ENCODE measurements around the gene LRRC37A3. TPM values are rescaled to one million over a fixed set of nuclear protein-coding genes. Genes with fewer than 3 reads are reported as not detected.
"Not testable (repeated sequence)": the region's sequence is repeated elsewhere in the genome, so short reads cannot be mapped to it uniquely, and the experiment has no call there.

Gene LRRC37A3
- total and polyA plus RNA-seq, 2 of the 13 experiments (the other 11 are each of a cell fraction or from before 2014, with no cell fraction given): 0.62 to 1.1 TPM

DNA sequence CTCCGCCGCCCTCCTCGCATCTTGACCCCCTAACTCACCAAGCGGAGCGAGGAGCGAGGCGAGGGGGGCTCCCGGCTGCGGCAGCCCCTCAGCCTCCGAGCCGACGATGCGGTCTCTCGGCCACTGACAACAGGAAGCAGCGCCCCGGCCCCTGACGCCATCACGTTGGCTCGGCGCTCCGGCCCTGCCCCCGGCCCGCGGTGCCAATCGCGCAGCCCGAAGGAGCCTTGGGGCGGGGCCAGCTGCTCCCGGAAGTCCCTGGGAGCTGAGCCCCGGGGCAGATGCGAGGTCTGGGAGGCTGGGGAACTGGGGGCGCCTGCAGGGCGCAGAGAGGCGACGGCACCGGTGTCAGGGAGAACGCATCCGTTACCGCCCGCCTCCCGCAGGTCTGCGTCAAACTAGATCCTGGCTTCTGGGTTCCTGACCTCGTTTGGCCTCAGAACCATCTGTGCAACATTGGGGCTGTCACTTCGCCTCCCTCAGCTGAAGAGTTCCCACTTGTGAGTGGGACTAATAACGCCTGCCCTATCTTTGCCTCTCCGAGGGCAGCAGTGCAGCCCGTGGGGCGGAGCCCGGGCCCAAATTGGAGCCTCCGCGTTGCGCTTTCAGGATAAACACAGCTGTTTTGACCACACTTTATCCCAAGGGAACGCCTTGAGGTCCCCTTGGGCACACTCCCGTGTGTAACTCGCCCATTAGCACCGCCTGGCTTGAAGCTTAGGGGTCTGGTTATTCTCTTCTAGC is 82.1 kb downstream of the LRRC37A3 start (continued):
- TF ChIP-seq HNRNPLL (IDR thresholded peaks at IDR 0.05; ENCODE audit: low read depth, low read length, poor library complexity, severe bottlenecking) (peak; percentile 42), ZSCAN25 (CRISPR knock-in tag; IDR thresholded peaks at IDR 0.05) (peak; percentile 81), ZNF263 (CRISPR knock-in tag; IDR thresholded peaks at IDR 0.05) (0 out of 2 replicates have a peak, but pooled peaks have one; percentile 17), ZBTB7B (CRISPR knock-in tag; IDR thresholded peaks at IDR 0.05) (0 out of 2 replicates have a peak, but pooled peaks have one; percentile 44), ARID5B (CRISPR knock-in tag; IDR thresholded peaks at IDR 0.05) (peak; percentile 35; the same call in 1 of the 2 replicates), KLF6 (CRISPR knock-in tag; IDR thresholded peaks at IDR 0.05) (0 out of 2 replicates have a peak, but pooled peaks have one; percentile 49), MED13 (CRISPR knock-in tag; IDR thresholded peaks at IDR 0.05) (0 out of 2 replicates have a peak, but pooled peaks have one; percentile 23), ATF7-NPFF (CRISPR knock-in tag; IDR thresholded peaks at IDR 0.05; ENCODE audit: low read depth) (peak; percentile 64), ZFY (CRISPR knock-in tag; IDR thresholded peaks at IDR 0.05) (peak; percentile 73), MXD4 (CRISPR knock-in tag; IDR thresholded peaks at IDR 0.05) (peak; percentile 30; the same call in 1 of the 2 replicates), RBFOX2 (IDR thresholded peaks at IDR 0.05; ENCODE audit: low read depth, low read length) (peak; percentile 84), MYC (CRISPR knock-in tag; IDR thresholded peaks at IDR 0.05; ENCODE audit: borderline replicate concordance) (peak; percentile 53), NFYB (CRISPR knock-in tag; IDR thresholded peaks at IDR 0.05) (peak; percentile 73), SP1 (CRISPR knock-in tag; IDR thresholded peaks at IDR 0.05) (peak; percentile 66; the same call in 1 of the 2 replicates)
- TF ChIP-seq, protein P1, sequence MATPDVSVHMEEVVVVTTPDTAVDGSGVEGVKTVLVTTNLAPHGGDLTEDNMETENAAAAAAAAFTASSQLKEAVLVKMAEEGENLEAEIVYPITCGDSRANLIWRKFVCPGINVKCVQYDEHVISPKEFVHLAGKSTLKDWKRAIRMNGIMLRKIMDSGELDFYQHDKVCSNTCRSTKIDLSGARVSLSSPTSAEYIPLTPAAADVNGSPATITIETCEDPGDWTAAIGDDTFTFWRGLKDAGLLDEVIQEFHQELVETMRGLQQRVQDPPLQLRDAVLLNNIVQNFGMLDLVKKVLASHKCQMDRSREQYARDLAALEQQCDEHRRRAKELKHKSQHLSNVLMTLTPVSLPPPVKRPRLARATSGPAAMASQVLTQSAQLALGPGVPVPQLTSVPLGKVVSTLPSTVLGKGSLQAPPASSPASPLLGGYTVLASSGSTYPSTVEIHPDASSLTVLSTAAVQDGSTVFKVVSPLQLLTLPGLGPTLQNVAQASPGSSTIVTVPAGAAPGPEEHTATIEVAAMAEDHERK (CRISPR knock-in tag; IDR thresholded peaks at IDR 0.05; ENCODE audit: low read depth): peak; percentile 82
- TF ChIP-seq, protein P2, sequence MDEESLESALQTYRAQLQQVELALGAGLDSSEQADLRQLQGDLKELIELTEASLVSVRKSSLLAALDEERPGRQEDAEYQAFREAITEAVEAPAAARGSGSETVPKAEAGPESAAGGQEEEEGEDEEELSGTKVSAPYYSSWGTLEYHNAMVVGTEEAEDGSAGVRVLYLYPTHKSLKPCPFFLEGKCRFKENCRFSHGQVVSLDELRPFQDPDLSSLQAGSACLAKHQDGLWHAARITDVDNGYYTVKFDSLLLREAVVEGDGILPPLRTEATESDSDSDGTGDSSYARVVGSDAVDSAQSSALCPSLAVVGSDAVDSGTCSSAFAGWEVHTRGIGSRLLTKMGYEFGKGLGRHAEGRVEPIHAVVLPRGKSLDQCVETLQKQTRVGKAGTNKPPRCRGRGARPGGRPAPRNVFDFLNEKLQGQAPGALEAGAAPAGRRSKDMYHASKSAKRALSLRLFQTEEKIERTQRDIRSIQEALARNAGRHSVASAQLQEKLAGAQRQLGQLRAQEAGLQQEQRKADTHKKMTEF (CRISPR knock-in tag; IDR thresholded peaks at IDR 0.05): peak; percentile 77; the same call in 1 of the 2 replicates
- TF ChIP-seq, protein P3, sequence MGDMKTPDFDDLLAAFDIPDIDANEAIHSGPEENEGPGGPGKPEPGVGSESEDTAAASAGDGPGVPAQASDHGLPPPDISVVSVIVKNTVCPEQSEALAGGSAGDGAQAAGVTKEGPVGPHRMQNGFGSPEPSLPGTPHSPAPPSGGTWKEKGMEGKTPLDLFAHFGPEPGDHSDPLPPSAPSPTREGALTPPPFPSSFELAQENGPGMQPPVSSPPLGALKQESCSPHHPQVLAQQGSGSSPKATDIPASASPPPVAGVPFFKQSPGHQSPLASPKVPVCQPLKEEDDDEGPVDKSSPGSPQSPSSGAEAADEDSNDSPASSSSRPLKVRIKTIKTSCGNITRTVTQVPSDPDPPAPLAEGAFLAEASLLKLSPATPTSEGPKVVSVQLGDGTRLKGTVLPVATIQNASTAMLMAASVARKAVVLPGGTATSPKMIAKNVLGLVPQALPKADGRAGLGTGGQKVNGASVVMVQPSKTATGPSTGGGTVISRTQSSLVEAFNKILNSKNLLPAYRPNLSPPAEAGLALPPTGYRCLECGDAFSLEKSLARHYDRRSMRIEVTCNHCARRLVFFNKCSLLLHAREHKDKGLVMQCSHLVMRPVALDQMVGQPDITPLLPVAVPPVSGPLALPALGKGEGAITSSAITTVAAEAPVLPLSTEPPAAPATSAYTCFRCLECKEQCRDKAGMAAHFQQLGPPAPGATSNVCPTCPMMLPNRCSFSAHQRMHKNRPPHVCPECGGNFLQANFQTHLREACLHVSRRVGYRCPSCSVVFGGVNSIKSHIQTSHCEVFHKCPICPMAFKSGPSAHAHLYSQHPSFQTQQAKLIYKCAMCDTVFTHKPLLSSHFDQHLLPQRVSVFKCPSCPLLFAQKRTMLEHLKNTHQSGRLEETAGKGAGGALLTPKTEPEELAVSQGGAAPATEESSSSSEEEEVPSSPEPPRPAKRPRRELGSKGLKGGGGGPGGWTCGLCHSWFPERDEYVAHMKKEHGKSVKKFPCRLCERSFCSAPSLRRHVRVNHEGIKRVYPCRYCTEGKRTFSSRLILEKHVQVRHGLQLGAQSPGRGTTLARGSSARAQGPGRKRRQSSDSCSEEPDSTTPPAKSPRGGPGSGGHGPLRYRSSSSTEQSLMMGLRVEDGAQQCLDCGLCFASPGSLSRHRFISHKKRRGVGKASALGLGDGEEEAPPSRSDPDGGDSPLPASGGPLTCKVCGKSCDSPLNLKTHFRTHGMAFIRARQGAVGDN (CRISPR knock-in tag; IDR thresholded peaks at IDR 0.05): peak; percentile 78
- TF ChIP-seq SP1 (IDR thresholded peaks at IDR 0.05): not testable (repeated sequence)

Data from HepG2 (cell line).